HG03469 (cell line): ENCODE results near the gene POLR2C.
A peak's percentile ranks its signal among the peaks of the same experiment; 100 is the strongest.

Experiments used
- ATAC-seq: cut with Tn5 transposase; IDR thresholded peaks from one replicate; pipeline ENCODE4 v1.9.1; 2021; ENCODE audit warnings: mild to moderate bottlenecking, moderate library complexity, moderate number of reproducible peaks; ENCODE audit not compliant: unreplicated experiment

POLR2C gene

GRCh38 chr16:57447186-57447962 lies 15.1 kb upstream of the POLR2C start, which contains the start of the genes CIAPIN1 and COQ9:
CIAPIN1 (minus strand) TSS chr16:57447385; CDS start chr16:57440928, 6,457 bp downstream.
COQ9 (plus strand) TSS chr16:57447479; CDS start chr16:57447506, 27 bp downstream.
- peak; percentile 90 for ATAC-seq

GRCh38 chr16:57452021-57452420 lies 10.5 kb upstream of the POLR2C start:
- no peak for ATAC-seq

GRCh38 chr16:57462978-57463362 lies 491 bp downstream of the POLR2C start:
- no peak for ATAC-seq

GRCh38 chr16:57464523-57464922 lies 2.0 kb downstream of the POLR2C start:
- ATAC-seq: no peak

- no peak for ATAC-seq
Observed at GRCh38 chr16:57468346-57468745, 5.9 kb downstream of the POLR2C start.

- ATAC-seq: no peak
Observed at GRCh38 chr16:57469046-57469445, 6.6 kb downstream of the POLR2C start.

- ATAC-seq: no peak
Observed at GRCh38 chr16:57469917-57470470, 7.5 kb downstream of the POLR2C start.

GRCh38 chr16:57470711-57471110 lies 8.2 kb downstream of the POLR2C start:
- no peak for ATAC-seq

- no peak for ATAC-seq
Observed at GRCh38 chr16:57471209-57471608, 8.7 kb downstream of the POLR2C start.

GRCh38 chr16:57471852-57472664 lies 9.6 kb downstream of the POLR2C start:
- ATAC-seq: no peak

GRCh38 chr16:57472665-57473060 lies 10.2 kb downstream of the POLR2C start:
- ATAC-seq: no peak

- no peak for ATAC-seq
Observed at GRCh38 chr16:57473176-57473840, 10.8 kb downstream of the POLR2C start.

- ATAC-seq: no peak
Observed at GRCh38 chr16:57473906-57474305, 11.4 kb downstream of the POLR2C start.

- ATAC-seq: no peak
Observed at GRCh38 chr16:57474671-57475661, 12.5 kb downstream of the POLR2C start.

- ATAC-seq: peak; percentile 72
Observed at GRCh38 chr16:57475711-57476339, 13.3 kb downstream of the POLR2C start.

- ATAC-seq: no peak
Observed at GRCh38 chr16:57476546-57477410, 14.3 kb downstream of the POLR2C start.

- ATAC-seq: no peak
Observed at GRCh38 chr16:57477531-57478202, 15.2 kb downstream of the POLR2C start.
